ENCODE measurements around the gene SLC22A16. TPM values are rescaled to one million over a fixed set of nuclear protein-coding genes. Genes with fewer than 3 reads are reported as not detected.

The SLC22A16 gene
- total RNA-seq, 2 experiments from 2014 or later = not detected

DNA sequence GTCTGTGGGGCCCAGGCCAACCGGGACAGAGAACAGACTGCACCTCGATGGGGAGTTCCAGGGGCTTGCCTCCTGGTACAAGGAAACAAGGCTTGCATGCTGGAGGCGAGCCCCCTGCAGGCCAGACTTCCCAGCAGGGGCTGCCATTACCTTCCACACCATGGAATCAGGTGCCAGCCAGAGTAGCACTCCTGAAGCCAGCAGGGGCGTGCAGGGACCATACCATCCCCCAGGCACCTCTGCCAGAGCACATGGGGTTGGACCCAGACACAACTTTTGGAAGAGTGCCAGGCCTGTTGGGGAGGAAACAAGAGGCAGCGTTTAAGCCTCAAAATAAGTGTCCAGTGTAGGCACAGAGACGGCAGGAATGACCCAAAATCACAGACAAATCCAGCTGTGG is 67.5 kb downstream of the SLC22A16 start:
- Mint-ChIP-seq H3K27me3 (no peaks in the 10 kb centered on the region), H3K4me3 (no peak overlapping the region), H3K4me1 (ENCODE audit: low read depth) (no peaks in the 10 kb centered on the region), H3K36me3 (ENCODE audit: low read depth) (no peaks in the 10 kb centered on the region), H3K27ac (no peak overlapping the region), H3K9me3 (no peaks in the 10 kb centered on the region)
- ChIA-PET POLR2A (no interaction called here), CTCF (no interaction called here)
- DNase-seq = no peak
- ATAC-seq (ENCODE audit: poor library complexity) = no peak
- Histone ChIP-seq H3K4me3 (ENCODE audit: low read length) (no peak overlapping the region), H3K4me1 (ENCODE audit: insufficient read depth, low read length) (no peaks in the 10 kb centered on the region), H3K27ac (ENCODE audit: low read depth in 1 of 2, low read length in 2 of 2) (no peak overlapping the region), H3K27me3 (ENCODE audit: control insufficient read depth in 1 of 2, insufficient read depth in 2 of 2, low read length in 2 of 2) (peaks cover 0 to 4% of the 10 kb centered on the region in 2 experiments), H3K9me3 (ENCODE audit: control insufficient read depth in 1 of 2, insufficient read depth in 1 of 2, low read length in 2 of 2) (no peaks in the 10 kb centered on the region), H3K36me3 (ENCODE audit: insufficient read depth, low read length) (no peaks in the 10 kb centered on the region)
- TF ChIP-seq, protein P1, sequence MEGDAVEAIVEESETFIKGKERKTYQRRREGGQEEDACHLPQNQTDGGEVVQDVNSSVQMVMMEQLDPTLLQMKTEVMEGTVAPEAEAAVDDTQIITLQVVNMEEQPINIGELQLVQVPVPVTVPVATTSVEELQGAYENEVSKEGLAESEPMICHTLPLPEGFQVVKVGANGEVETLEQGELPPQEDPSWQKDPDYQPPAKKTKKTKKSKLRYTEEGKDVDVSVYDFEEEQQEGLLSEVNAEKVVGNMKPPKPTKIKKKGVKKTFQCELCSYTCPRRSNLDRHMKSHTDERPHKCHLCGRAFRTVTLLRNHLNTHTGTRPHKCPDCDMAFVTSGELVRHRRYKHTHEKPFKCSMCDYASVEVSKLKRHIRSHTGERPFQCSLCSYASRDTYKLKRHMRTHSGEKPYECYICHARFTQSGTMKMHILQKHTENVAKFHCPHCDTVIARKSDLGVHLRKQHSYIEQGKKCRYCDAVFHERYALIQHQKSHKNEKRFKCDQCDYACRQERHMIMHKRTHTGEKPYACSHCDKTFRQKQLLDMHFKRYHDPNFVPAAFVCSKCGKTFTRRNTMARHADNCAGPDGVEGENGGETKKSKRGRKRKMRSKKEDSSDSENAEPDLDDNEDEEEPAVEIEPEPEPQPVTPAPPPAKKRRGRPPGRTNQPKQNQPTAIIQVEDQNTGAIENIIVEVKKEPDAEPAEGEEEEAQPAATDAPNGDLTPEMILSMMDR (IDR thresholded peaks at IDR 0.05) = no peak
- intact Hi-C loops (cut with DNase I, micrococcal nuclease) = no loop called here

DNA sequence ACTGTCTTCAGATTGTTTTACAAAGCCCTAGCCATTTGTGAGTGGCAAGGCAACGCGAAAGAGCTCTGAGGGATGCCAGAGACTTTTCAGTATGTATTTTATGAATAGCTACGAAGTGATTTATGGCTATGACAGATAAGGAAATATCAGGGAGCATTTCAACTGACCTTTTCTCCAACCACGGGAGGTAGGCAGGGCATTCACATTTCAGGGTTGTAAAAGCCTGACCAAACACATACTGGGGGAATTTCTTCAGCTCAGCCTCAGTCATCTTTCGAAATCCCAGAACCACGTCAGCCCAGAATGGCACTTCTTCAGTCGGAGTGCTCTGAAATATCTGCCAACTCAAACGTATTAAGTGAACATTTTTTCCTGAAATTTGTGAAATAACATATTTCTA is 71.8 kb downstream of the SLC22A16 start:
- POLR2A ChIA-PET = no interaction called here
- intact Hi-C loops (cut with DNase I, micrococcal nuclease) = no loop called here

DNA sequence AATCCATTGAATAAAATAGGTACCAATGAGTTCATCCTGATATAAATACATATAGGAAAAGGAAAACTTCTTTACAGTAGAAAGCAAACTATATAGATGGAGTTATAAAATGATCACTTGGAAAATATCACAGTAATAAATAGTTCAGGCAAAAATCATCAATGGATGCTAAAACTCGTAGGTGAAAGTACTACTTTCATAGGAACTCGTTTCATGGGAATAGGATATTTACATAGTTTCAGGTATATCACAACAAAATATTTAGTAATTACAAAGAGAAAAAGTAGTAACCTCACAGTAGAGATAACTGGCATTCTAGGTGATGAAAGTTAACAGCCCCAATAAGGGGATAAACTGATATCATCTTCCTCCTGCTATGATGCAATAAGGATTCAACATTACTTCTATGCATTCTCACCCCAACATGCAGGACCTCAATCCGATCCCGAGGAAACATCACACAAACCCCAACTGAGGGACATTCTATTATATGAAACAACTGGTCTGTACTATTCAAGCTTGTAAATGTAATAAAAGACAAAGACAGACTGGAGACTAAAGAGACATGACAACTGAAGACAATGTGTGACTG is 74.7 kb downstream of the SLC22A16 start:
- TF ChIP-seq, protein P1 (IDR thresholded peaks at IDR 0.05) = no peak
- peaks cover 2 to 6% of the 10 kb centered on the region in 2 experiments for H3K27me3 ChIP-seq (ENCODE audit: control insufficient read depth in 1 of 2, insufficient read depth in 2 of 2, low read length in 2 of 2)
- H3K4me1 ChIP-seq (ENCODE audit: insufficient read depth, low read length) = no peaks in the 10 kb centered on the region
- CTCF ChIA-PET = no interaction called here
- H3K27ac ChIP-seq (ENCODE audit: low read depth in 1 of 2, low read length in 2 of 2) = no peak overlapping the region
- no peaks in the 10 kb centered on the region for H3K27me3 Mint-ChIP-seq
- DNase-seq (no peak), ATAC-seq (ENCODE audit: poor library complexity) (no peak)
- POLR2A ChIA-PET = no interaction called here
- H3K4me3 ChIP-seq (ENCODE audit: low read length) = no peak overlapping the region
- H3K9me3 Mint-ChIP-seq = no peaks in the 10 kb centered on the region
- H3K9me3 ChIP-seq (ENCODE audit: control insufficient read depth in 1 of 2, insufficient read depth in 1 of 2, low read length in 2 of 2) = no peaks in the 10 kb centered on the region
- H3K4me3 Mint-ChIP-seq = no peak overlapping the region
- no peak overlapping the region for H3K27ac Mint-ChIP-seq
- intact Hi-C loops (cut with DNase I, micrococcal nuclease) = no loop called here
- no peaks in the 10 kb centered on the region for H3K4me1 Mint-ChIP-seq (ENCODE audit: low read depth)
- H3K36me3 Mint-ChIP-seq (ENCODE audit: low read depth) = no peaks in the 10 kb centered on the region
- H3K36me3 ChIP-seq (ENCODE audit: insufficient read depth, low read length) = no peaks in the 10 kb centered on the region

More for the DNA sequence above, 71.8 kb downstream of the SLC22A16 start:
- H3K9me3 Mint-ChIP-seq = no peaks in the 10 kb centered on the region
- Histone ChIP-seq H3K4me3 (ENCODE audit: low read length) (no peak overlapping the region), H3K9me3 (ENCODE audit: control insufficient read depth in 1 of 2, insufficient read depth in 1 of 2, low read length in 2 of 2) (no peaks in the 10 kb centered on the region), H3K27me3 (ENCODE audit: control insufficient read depth in 1 of 2, insufficient read depth in 2 of 2, low read length in 2 of 2) (peaks cover 2 to 6% of the 10 kb centered on the region in 2 experiments), H3K36me3 (ENCODE audit: insufficient read depth, low read length) (no peaks in the 10 kb centered on the region), H3K27ac (ENCODE audit: low read depth in 1 of 2, low read length in 2 of 2) (no peak overlapping the region), H3K4me1 (ENCODE audit: insufficient read depth, low read length) (no peaks in the 10 kb centered on the region)
- TF ChIP-seq, protein P1 (IDR thresholded peaks at IDR 0.05) = no peak
- no peak overlapping the region for H3K4me3 Mint-ChIP-seq
- CTCF ChIA-PET = interaction anchor here (2.2 kb wide), 1 partner anchor 12 kb away, joined by 5 read pairs; no protein-coding TSS in a partner anchor
- ATAC-seq (ENCODE audit: poor library complexity) (no peak), DNase-seq (no peak)
- H3K36me3 Mint-ChIP-seq (ENCODE audit: low read depth) = no peaks in the 10 kb centered on the region
- no peaks in the 10 kb centered on the region for H3K4me1 Mint-ChIP-seq (ENCODE audit: low read depth)
- H3K27me3 Mint-ChIP-seq = no peaks in the 10 kb centered on the region
- no peak overlapping the region for H3K27ac Mint-ChIP-seq
